ENCODE data around the gene PHF20. TPM values are rescaled to one million over a fixed set of nuclear protein-coding genes. Genes with fewer than 3 reads are reported as not detected.
A peak's percentile ranks its signal among the peaks of the same experiment; 100 is the strongest.
"Not testable (repeated sequence)": the region's sequence is repeated elsewhere in the genome, so short reads cannot be mapped to it uniquely, and the experiment has no call there.

The PHF20 gene
- total RNA-seq, 1 experiment from 2014 or later = 15.1 TPM

- DNase-seq (ENCODE audit: low read depth) = peak; percentile 19
Measured at GRCh38 chr20:35776513-35777101, 4.8 kb downstream of the PHF20 start.

GRCh38 chr20:35783811-35784210 lies 12.0 kb downstream of the PHF20 start:
- not testable (repeated sequence) for DNase-seq (ENCODE audit: low read depth)

GRCh38 chr20:35785541-35785940 lies 13.7 kb downstream of the PHF20 start:
- DNase-seq (ENCODE audit: low read depth) = not testable (repeated sequence)

GRCh38 chr20:35788796-35789195 lies 17.0 kb downstream of the PHF20 start:
- no peak for DNase-seq (ENCODE audit: low read depth)

- DNase-seq (ENCODE audit: low read depth) = no peak
Measured at GRCh38 chr20:35791097-35791496, 19.3 kb downstream of the PHF20 start.

GRCh38 chr20:35791821-35792220 lies 20.0 kb downstream of the PHF20 start:
- peak; percentile 11 for DNase-seq (ENCODE audit: low read depth)

GRCh38 chr20:35792740-35793139 lies 20.9 kb downstream of the PHF20 start:
- DNase-seq (ENCODE audit: low read depth) = no peak

GRCh38 chr20:35796571-35796970 lies 24.8 kb downstream of the PHF20 start:
- no peak for DNase-seq (ENCODE audit: low read depth)

- DNase-seq (ENCODE audit: low read depth) = no peak
Measured at GRCh38 chr20:35801865-35802264, 30.1 kb downstream of the PHF20 start.

- DNase-seq (ENCODE audit: low read depth) = no peak
Measured at GRCh38 chr20:35806075-35806474, 34.3 kb downstream of the PHF20 start.

GRCh38 chr20:35807877-35808276 lies 36.1 kb downstream of the PHF20 start:
- DNase-seq (ENCODE audit: low read depth) = no peak

GRCh38 chr20:35820715-35821114 lies 48.9 kb downstream of the PHF20 start:
- DNase-seq (ENCODE audit: low read depth) = no peak

- DNase-seq (ENCODE audit: low read depth) = peak; percentile 29
Measured at GRCh38 chr20:35821807-35822242, 50.0 kb downstream of the PHF20 start.

GRCh38 chr20:35823147-35823546 lies 51.3 kb downstream of the PHF20 start:
- peak; percentile 40 for DNase-seq (ENCODE audit: low read depth)

- no peak for DNase-seq (ENCODE audit: low read depth)
Measured at GRCh38 chr20:35823937-35824336, 52.1 kb downstream of the PHF20 start.

GRCh38 chr20:35826397-35826998 lies 54.7 kb downstream of the PHF20 start:
- no peak for DNase-seq (ENCODE audit: low read depth)

GRCh38 chr20:35828434-35828833 lies 56.6 kb downstream of the PHF20 start:
- no peak for DNase-seq (ENCODE audit: low read depth)

GRCh38 chr20:35828916-35829315 lies 57.1 kb downstream of the PHF20 start:
- no peak for DNase-seq (ENCODE audit: low read depth)

GRCh38 chr20:35830264-35830663 lies 58.4 kb downstream of the PHF20 start:
- DNase-seq (ENCODE audit: low read depth) = no peak

- peak; percentile 33 for DNase-seq (ENCODE audit: low read depth)
Measured at GRCh38 chr20:35831029-35831428, 59.2 kb downstream of the PHF20 start.

- no peak for DNase-seq (ENCODE audit: low read depth)
Measured at GRCh38 chr20:35831971-35832370, 60.2 kb downstream of the PHF20 start.

- no peak for DNase-seq (ENCODE audit: low read depth)
Measured at GRCh38 chr20:35833241-35833640, 61.4 kb downstream of the PHF20 start.

GRCh38 chr20:35837577-35838195 lies 65.9 kb downstream of the PHF20 start:
- no peak for DNase-seq (ENCODE audit: low read depth)
